Neuronal stem cell (in vitro differentiated cells): ENCODE measurements around the gene FERMT3.
A peak's percentile ranks its signal among the peaks of the same experiment; 100 is the strongest.

Experiments
- DNase-seq: peaks from one replicate; pipeline ENCODE4 v3.0.0-alpha.2; 2013; ENCODE audit warnings: low spot score
- H2AFZ ChIP-seq: one replicate; pipeline ENCODE4 v1.6.1; 2013; ENCODE audit warnings: mild to moderate bottlenecking, low read length, inconsistent platforms
- H2AK5ac ChIP-seq: 2 replicates; pipeline ENCODE4 v1.6.1; 2013; ENCODE audit warnings: low read depth, mild to moderate bottlenecking, inconsistent platforms, low read length, moderate library complexity, mixed read lengths
- H2BK120ac ChIP-seq: 2 replicates; pipeline ENCODE4 v1.6.1; 2013; ENCODE audit warnings: low read depth, mild to moderate bottlenecking, inconsistent platforms, low read length, moderate library complexity, mixed read lengths
- H2BK12ac ChIP-seq: one replicate; pipeline ENCODE4 v1.6.1; 2013; ENCODE audit warnings: low read length, inconsistent platforms
- H2BK15ac ChIP-seq: 2 replicates; pipeline ENCODE4 v1.6.1; 2013; ENCODE audit warnings: mild to moderate bottlenecking, low read length, inconsistent platforms, mixed read lengths
- H2BK5ac ChIP-seq: one replicate; pipeline ENCODE4 v1.6.1; 2013; ENCODE audit warnings: inconsistent platforms, mild to moderate bottlenecking, low read length, moderate library complexity
- H3K14ac ChIP-seq: one replicate; pipeline ENCODE4 v1.6.1; 2013; ENCODE audit warnings: low read length, inconsistent platforms
- H3K18ac ChIP-seq: 2 replicates; pipeline ENCODE4 v1.6.1; 2013; ENCODE audit warnings: low read length, inconsistent platforms
- H3K23ac ChIP-seq: 2 replicates; pipeline ENCODE4 v1.6.1; 2013; ENCODE audit warnings: low read depth, mild to moderate bottlenecking, mixed read lengths, low read length, inconsistent platforms; ENCODE audit not compliant: poor library complexity
- H3K27ac ChIP-seq: replicated peaks from 3 replicates; pipeline ENCODE4 v1.5.1; 2013; ENCODE audit warnings: low read length, inconsistent platforms
- H3K27me3 ChIP-seq, 3 experiments: 2 replicates each; pipeline ENCODE4 v1.6.1; 2013; ENCODE audit warnings: low read length in 3 of 3, mild to moderate bottlenecking in 2 of 3, inconsistent platforms in 1 of 3, low read depth in 1 of 3, mixed read lengths in 1 of 3, moderate library complexity in 1 of 3; ENCODE audit not compliant: control insufficient read depth in 3 of 3, insufficient read depth in 3 of 3
- H3K36me3 ChIP-seq, 2 donors: replicated peaks in 1 of 2; 2 replicates each; pipeline ENCODE4 v1.6.1; 2013; ENCODE audit warnings: low read length in 2 of 2; ENCODE audit not compliant: control insufficient read depth in 2 of 2, insufficient read depth in 2 of 2
- H3K4ac ChIP-seq: 2 replicates; pipeline ENCODE4 v1.6.1; 2013; ENCODE audit warnings: inconsistent platforms, mild to moderate bottlenecking, low read length, moderate library complexity
- H3K4me1 ChIP-seq, 2 donors: 1 replicate in 1 of 2; 2 replicates in 1 of 2; pipeline ENCODE4 v1.6.1; 2013; ENCODE audit warnings: low read length in 2 of 2, low read depth in 1 of 2; ENCODE audit not compliant: control insufficient read depth in 2 of 2, insufficient read depth in 1 of 2
- H3K4me2 ChIP-seq: one replicate; pipeline ENCODE4 v1.6.1; 2013; ENCODE audit warnings: mild to moderate bottlenecking, low read length, inconsistent platforms; ENCODE audit not compliant: insufficient read depth, poor library complexity, severe bottlenecking
- H3K4me3 ChIP-seq, 2 donors: 2 replicates each; pipeline ENCODE4 v1.5.1; 2013; ENCODE audit warnings: low read length in 2 of 2, mild to moderate bottlenecking in 2 of 2, inconsistent platforms in 1 of 2, moderate library complexity in 1 of 2
- H3K79me1 ChIP-seq: one replicate; pipeline ENCODE4 v1.6.1; 2013; ENCODE audit warnings: low read depth, mild to moderate bottlenecking, inconsistent platforms, low read length, moderate library complexity
- H3K9ac ChIP-seq: one replicate; pipeline ENCODE4 v1.6.1; 2013; ENCODE audit warnings: mild to moderate bottlenecking, low read depth, low read length, inconsistent platforms; ENCODE audit not compliant: poor library complexity
- H3K9me3 ChIP-seq, 2 donors: replicated peaks in 1 of 2; 2 replicates each; pipeline versions ENCODE3 to v1.6.1; 2013; ENCODE audit warnings: low read length in 2 of 2, mild to moderate bottlenecking in 2 of 2, inconsistent platforms in 1 of 2, low read depth in 1 of 2, mixed read lengths in 1 of 2, moderate library complexity in 1 of 2; ENCODE audit not compliant: control insufficient read depth in 2 of 2, insufficient read depth in 1 of 2
- H4K8ac ChIP-seq: one replicate; pipeline ENCODE4 v1.6.1; 2013; ENCODE audit warnings: low read depth, mild to moderate bottlenecking, inconsistent platforms, low read length, moderate library complexity
- H4K91ac ChIP-seq: one replicate; pipeline ENCODE4 v1.6.1; 2013; ENCODE audit warnings: low read length, low read depth, mild to moderate bottlenecking, inconsistent platforms; ENCODE audit not compliant: poor library complexity
- WGBS, 2 donors: extraction: QIAGEN DNeasy Blood & Tissue Kit; methylation state at CpG; one replicate each; pipeline ENCODE4 v1.1.7; 2013; ENCODE audit warnings: missing lambda C conversion rate in 2 of 2, mixed read lengths in 1 of 2; ENCODE audit not compliant: insufficient read length in 2 of 2, insufficient replicate concordance in 1 of 2; ENCODE audit errors: extremely low coverage in 2 of 2; 5-methylcytosine and 5-hydroxymethylcytosine counted together

Gene FERMT3

DNA sequence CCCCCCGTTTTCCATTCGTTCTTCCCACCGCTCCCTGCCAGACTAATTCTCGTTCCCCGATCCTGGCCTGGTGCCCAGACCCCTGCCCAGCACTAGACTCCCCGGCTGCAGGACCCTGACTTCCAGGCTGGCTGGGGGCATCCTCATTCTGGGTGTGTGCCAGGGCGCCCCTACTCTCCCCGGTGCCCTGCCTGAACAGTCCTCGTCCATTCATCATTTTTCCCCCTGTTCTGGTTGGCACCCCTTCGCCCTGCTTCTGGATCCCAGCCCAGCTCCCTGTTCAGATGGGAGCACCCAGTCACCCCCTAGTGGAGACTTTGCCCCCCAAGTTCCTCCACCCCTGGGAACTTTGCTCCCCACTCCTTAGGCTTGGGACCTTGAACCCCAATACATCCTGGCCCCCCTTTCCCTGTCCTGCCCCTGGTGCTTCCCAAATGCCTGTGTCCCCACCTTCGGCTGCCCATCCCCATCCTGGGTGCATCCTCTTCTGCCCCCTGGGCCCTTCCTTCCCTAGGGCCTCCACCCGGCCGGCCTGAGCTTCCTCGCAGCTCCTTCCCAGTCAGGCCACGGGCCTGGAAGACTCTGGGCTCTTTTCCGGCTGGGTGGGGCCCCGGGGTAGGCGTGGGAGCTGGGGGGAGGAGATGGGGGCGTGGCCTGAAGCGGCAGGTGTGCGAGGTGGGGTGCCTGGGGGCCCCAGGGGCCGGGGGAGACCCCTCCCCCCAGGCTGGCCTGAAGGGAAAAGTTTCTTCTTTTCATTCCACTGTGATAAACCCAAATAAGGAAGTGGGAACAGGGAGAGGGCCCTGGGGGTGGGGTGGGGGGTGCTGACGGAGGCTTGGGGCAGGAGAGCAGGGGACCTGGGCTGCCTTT lies 45.7 kb downstream of the FERMT3 start:
- H3K9ac ChIP-seq = peak overlapping the region; percentile 80
- peak overlapping the region; percentile 91 for H2AK5ac ChIP-seq
- no peaks in the 10 kb centered on the region for H3K79me1 ChIP-seq
- H3K27ac ChIP-seq = no peak overlapping the region
- H3K23ac ChIP-seq = peak overlapping the region; percentile 56
- no CpG with 5 or more reads among the region's 23 CpGs for WGBS, 2 donors
- H3K4me1 ChIP-seq = peaks cover 16 to 35% of the 10 kb centered on the region in 2 donors
- H3K14ac ChIP-seq = no peak overlapping the region
- no peak overlapping the region for H4K91ac ChIP-seq
- peak overlapping the region; percentile 70 to 89 for H3K4me3 ChIP-seq
- no peak overlapping the region for H2BK5ac ChIP-seq
- no peaks in the 10 kb centered on the region for H3K27me3 ChIP-seq
- H2AFZ ChIP-seq = peak overlapping the region; percentile 97
- H4K8ac ChIP-seq = no peak overlapping the region
- peak overlapping the region; percentile 47 for H3K4ac ChIP-seq
- H2BK12ac ChIP-seq = no peak overlapping the region
- no peak for DNase-seq
- H3K4me2 ChIP-seq = peak overlapping the region; percentile 95
- peaks cover 7 to 29% of the 10 kb centered on the region in 2 donors for H3K36me3 ChIP-seq
- peak overlapping the region; percentile 70 for H2BK15ac ChIP-seq
- no peak overlapping the region for H2BK120ac ChIP-seq
- H3K9me3 ChIP-seq = no peaks in the 10 kb centered on the region
- peak overlapping the region; percentile 88 for H3K18ac ChIP-seq

DNA sequence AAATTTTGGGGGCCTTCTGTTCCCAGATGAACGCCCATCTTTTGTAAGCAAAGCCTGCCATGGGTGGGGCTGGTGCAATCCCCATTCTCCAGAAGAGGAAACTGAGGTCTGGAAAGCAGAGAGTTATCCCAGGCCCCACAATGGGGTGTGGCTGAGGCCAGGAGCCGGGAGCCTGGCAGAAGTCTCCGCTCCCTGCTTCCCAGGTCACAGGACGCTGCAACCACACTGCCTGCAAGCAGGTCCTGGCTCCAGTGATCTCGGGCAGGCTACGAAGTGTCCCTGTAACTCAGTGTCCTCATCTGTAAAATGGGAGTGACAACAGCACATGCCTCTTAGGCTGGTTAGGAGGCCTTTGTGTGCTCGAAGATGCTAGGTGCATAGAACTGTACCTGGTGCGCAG lies 46.5 kb downstream of the FERMT3 start:
- Histone ChIP-seq H3K9ac (peak overlapping the region; percentile 51), H3K27ac (no peak overlapping the region), H4K8ac (no peak overlapping the region), H2BK5ac (no peak overlapping the region), H3K9me3 (no peaks in the 10 kb centered on the region), H3K4me2 (no peak overlapping the region), H3K4me3 (peak overlapping the region in 1 of 2 donors; percentile 70), H3K27me3 (no peaks in the 10 kb centered on the region), H3K23ac (no peak overlapping the region), H2AK5ac (peak overlapping the region; percentile 69), H3K18ac (no peak overlapping the region), H3K4ac (no peak overlapping the region), H3K36me3 (peaks cover 8 to 35% of the 10 kb centered on the region in 2 donors), H3K14ac (no peak overlapping the region), H2BK120ac (no peak overlapping the region), H3K4me1 (peaks cover 14 to 32% of the 10 kb centered on the region in 2 donors), H2BK15ac (no peak overlapping the region), H2BK12ac (no peak overlapping the region), H2AFZ (no peak overlapping the region), H4K91ac (no peak overlapping the region), H3K79me1 (no peaks in the 10 kb centered on the region)
- no peak for DNase-seq
- WGBS, 2 donors = no CpG with 5 or more reads among the region's 8 CpGs

DNA sequence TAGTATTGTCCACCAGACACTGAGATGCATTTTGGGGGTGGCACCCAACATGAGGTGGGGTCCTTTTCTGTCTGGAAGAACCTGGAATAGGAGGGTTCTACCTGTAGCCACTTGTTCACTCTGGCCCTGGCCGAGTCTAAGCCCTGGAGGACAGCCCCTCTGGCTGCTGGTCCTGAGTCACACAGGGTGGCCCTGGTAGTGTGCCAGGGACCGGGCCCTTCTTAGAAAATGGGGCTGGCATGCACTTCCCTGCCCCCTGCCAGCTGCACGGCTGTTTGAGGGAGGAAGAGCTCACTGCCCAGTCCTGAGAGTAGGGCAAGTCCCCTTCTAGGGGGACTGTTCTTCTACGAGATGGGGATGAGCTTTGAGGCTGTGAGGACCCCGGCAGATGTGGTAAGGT lies 47.0 kb downstream of the FERMT3 start:
- H3K4me1 ChIP-seq = peaks cover 14 to 29% of the 10 kb centered on the region in 2 donors
- H3K27ac ChIP-seq = no peak overlapping the region

DNA sequence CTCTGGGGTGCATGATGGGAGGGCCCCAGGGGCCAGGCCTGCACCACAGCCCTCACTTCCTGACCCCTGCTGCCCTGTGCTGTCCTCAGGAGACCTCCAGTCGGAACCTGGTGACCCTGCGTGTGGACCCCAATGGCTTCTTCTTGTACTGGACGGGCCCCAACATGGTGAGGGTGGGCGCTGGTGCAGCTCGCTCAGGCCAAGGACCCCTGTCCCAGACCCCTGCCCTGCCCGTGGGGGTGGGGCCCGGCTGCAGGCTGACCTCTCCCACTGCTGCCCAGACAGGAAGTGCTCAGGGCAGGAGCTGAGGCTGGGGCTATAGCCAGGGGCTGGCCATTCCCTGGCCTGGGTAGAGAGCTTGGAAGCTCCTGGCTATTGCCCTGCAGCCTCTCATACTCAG lies 47.8 kb downstream of the FERMT3 start:
- Histone ChIP-seq H2AK5ac (no peak overlapping the region), H2BK5ac (no peak overlapping the region), H4K91ac (no peak overlapping the region), H2BK120ac (no peak overlapping the region), H3K14ac (no peak overlapping the region), H3K36me3 (peaks cover 19 to 48% of the 10 kb centered on the region in 2 donors), H2BK15ac (no peak overlapping the region), H3K4ac (no peak overlapping the region), H3K23ac (no peak overlapping the region), H2AFZ (no peak overlapping the region), H3K27ac (no peak overlapping the region), H3K4me1 (peaks cover 12 to 20% of the 10 kb centered on the region in 2 donors), H3K9ac (no peak overlapping the region), H3K18ac (no peak overlapping the region), H2BK12ac (no peak overlapping the region), H3K79me1 (no peaks in the 10 kb centered on the region), H4K8ac (no peak overlapping the region), H3K4me2 (no peak overlapping the region), H3K9me3 (no peaks in the 10 kb centered on the region), H3K4me3 (no peak overlapping the region), H3K27me3 (no peaks in the 10 kb centered on the region)
- no CpG with 5 or more reads among the region's 7 CpGs for WGBS, 2 donors
- DNase-seq = no peak

More for the DNA sequence above, 47.0 kb downstream of the FERMT3 start:
- no peak overlapping the region for H3K14ac ChIP-seq
- no peak overlapping the region for H4K8ac ChIP-seq
- H2BK12ac ChIP-seq = no peak overlapping the region
- no peak overlapping the region for H2BK15ac ChIP-seq
- no peaks in the 10 kb centered on the region for H3K9me3 ChIP-seq
- no peak overlapping the region for H3K18ac ChIP-seq
- no CpG with 5 or more reads among the region's 5 CpGs for WGBS, 2 donors
- H3K4ac ChIP-seq = no peak overlapping the region
- no peak overlapping the region for H2BK5ac ChIP-seq
- peaks cover 12 to 39% of the 10 kb centered on the region in 2 donors for H3K36me3 ChIP-seq
- no peak for DNase-seq
- no peak overlapping the region for H2AFZ ChIP-seq
- no peak overlapping the region for H3K23ac ChIP-seq
- no peak overlapping the region for H2BK120ac ChIP-seq
- H3K9ac ChIP-seq = no peak overlapping the region
- H3K79me1 ChIP-seq = no peaks in the 10 kb centered on the region
- H2AK5ac ChIP-seq = no peak overlapping the region
- no peak overlapping the region for H3K4me3 ChIP-seq
- H3K27me3 ChIP-seq = no peaks in the 10 kb centered on the region
- H4K91ac ChIP-seq = no peak overlapping the region
- no peak overlapping the region for H3K4me2 ChIP-seq
